ENCODE results near the gene FERMT1. TPM values are rescaled to one million over a fixed set of nuclear protein-coding genes. Genes with fewer than 3 reads are reported as not detected.

FERMT1 gene
- polyA plus RNA-seq (ENCODE audit: insufficient read length in 3 of 3) = 1 to 10 TPM; 3.5 to 3.9 (median 3.6) TPM

DNA sequence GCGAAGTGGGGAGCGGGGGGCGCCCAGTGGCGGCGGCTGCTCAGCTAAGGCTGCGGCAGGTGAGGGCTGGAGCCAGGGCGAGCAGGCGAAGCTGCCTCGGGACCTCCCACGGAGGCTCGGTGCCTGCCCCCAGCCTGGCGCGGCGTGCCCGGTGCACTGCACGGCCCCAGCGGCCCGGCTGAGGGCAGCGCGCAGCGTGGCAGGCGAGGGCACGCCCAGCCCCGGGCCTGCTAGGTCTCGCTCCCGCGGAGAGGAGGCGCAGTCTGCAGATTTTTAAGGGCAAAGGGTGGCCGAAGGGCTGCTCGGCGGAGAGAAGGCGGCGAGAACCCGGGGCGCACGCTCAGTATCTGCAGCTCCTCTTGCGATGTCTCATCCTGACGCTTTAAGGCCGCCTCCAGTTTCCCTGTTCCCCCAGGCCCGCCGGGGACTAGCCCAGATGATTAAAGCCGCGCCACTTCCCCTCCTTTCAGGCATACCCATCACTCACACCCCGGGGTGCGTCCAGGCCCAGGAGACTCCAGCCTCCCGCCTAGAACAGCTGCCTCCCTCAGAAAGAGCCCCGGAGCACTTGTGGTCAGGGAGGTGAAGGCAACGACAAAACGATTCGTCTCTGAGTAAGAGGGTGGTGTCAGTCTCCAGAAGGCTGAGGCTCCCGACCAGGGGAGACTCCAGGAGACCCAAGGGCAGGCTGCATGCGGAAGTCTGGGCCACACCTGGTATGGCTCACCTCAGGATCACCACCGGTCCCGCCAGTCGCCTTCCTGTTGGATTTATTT, at the start of gene FERMT1:
FERMT1 (minus strand) TSS at position 158 of the 776 bp plus-strand sequence. CDS start 3,476 bp downstream, outside the sequence.
- no peak for DNase-seq (ENCODE audit: low read depth in 3 of 3, low spot score in 2 of 3)

DNA sequence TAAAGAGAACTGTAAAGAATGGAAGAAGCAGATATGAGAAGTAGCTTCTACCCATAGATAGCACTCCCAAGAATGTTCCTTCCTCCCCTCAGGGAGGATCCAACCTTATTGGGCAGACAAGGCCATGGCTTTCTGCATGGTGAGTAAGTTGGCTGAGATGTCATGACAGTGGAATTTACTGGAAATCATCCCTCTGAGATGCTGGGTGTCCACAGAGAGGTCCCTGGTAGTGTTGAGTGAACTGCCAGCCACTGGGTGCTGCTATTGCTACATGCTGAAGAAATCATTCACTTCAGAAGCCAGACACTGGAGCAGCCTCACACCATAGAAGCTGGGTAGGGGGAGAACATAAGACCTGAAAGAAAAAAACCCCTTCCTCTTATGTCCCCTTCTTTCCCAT, 46.4 kb upstream of the FERMT1 start:
- DNase-seq (ENCODE audit: low read depth in 3 of 3, low spot score in 2 of 3) = no peak

DNA sequence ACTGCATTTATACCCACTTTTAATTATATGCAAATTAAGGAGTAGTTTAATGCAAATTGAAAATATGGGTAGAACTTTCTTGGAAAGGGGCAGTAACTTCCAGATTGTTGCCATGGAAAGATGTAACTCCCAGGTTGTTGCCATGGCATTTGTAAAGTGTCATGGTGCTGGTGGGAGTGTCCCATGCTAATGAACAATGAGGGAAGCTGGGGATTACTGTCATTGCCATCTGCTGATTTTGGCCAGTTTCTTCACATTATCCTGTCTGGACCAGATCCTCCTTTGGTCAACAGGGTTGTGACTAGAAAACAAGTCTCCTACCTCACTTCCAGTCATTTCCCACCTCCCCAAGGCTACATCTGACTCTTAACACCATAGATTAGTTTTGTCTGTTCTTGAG, 45.4 kb upstream of the FERMT1 start:
- DNase-seq (ENCODE audit: low read depth in 3 of 3, low spot score in 2 of 3) = no peak

DNA sequence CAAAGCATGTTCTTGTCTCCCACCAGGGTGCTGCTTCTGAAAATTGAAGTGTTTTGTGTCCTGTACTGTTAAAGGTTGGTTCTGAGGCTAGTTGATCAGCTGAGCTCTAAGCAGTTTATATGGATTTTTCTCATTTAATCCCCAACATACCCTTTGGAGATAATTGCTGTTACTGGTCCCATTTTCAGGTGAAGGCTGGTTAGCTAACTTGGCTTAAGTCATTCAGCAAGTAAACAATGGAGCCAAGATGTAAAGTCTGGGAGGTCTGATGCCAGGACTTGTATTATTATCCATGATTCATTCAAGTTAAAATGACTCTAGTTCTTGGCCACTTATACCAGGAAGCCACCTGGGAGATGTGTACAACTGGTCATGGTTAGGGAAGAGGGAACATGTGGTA, 42.5 kb upstream of the FERMT1 start:
- DNase-seq (ENCODE audit: low read depth in 3 of 3, low spot score in 2 of 3) = no peak

GRCh38 chr20:6164421-6165341, 41.9 kb upstream of the FERMT1 start:
- DNase-seq (ENCODE audit: low read depth in 3 of 3, low spot score in 2 of 3) = peak in 2 of 3 donors; percentile 31 to 33

- no peak for DNase-seq (ENCODE audit: low read depth in 3 of 3, low spot score in 2 of 3)
Observed at GRCh38 chr20:6160736-6161135, 37.9 kb upstream of the FERMT1 start.

- DNase-seq (ENCODE audit: low read depth in 3 of 3, low spot score in 2 of 3) = no peak
Observed at GRCh38 chr20:6157345-6157744, 34.5 kb upstream of the FERMT1 start.

DNA sequence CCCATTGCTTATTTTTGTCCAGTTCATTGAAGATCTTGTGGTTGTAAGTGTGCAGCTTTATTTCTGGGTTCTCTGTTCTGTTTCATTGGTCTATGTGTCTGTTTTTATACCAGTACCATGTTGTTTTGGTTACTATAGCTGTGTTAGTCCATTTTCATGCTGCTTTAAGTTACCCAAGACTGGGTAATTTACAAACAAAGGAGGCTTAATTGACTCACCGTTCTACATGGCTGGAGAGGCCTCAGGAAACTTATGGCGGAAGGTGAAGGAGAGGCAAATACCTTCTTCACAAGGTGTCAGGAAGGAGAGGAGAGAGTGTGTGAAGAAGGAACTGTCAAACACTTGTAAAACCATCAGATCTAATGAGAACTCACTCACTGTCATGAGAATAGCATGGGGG, 29.9 kb upstream of the FERMT1 start:
- no peak for DNase-seq (ENCODE audit: low read depth in 3 of 3, low spot score in 2 of 3)

DNA sequence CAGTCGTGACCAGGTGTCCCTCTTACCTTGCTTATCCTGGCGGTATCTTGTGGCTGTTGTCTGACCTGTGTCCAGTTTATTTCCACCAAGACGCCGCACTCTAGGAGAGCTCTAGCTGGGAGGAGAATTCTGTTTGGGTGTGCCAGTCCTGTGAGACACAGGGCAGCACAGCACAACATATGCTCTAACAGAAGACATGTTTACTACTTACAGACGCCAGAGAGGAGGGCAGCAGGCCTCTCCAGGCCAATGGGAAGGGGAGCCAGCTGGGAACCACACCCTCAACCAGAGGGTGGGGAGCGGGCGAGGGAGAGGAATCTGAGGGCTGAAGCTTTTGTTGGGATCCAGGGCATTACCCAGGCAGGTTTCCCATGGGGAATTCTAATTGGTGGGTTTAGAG, 25.2 kb upstream of the FERMT1 start:
- no peak for DNase-seq (ENCODE audit: low read depth in 3 of 3, low spot score in 2 of 3)

DNA sequence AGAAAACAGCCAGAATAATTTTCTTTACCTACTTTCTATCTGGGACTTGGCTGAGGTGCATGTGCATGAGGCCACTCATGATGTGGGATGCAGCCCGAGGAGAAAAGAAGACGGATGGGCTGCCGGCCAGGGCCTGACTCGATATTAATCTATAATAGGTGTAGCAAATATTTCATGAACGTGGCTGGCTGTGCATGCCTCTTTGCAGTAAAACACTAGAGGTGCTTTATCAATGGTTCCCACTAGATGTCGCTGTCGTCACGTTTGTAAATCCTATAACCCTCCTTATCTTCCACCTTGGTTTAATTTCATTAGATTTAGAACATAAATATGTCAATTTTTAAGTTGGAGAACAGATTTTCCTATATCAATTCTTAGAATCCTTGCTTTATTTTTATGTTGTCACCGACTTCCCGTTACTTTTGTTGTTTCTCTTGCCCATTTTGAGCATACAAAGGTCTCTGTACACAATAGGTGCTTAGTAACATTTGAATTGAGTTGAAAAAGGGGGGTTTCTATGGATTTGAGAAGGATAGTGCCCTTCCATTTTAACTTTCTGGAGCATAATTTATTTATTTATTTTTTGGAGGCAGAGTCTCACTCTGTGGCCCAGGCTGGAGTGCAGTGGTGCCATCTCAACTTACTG, 19.6 kb upstream of the FERMT1 start:
- no peak for DNase-seq (ENCODE audit: low read depth in 3 of 3, low spot score in 2 of 3)

DNA sequence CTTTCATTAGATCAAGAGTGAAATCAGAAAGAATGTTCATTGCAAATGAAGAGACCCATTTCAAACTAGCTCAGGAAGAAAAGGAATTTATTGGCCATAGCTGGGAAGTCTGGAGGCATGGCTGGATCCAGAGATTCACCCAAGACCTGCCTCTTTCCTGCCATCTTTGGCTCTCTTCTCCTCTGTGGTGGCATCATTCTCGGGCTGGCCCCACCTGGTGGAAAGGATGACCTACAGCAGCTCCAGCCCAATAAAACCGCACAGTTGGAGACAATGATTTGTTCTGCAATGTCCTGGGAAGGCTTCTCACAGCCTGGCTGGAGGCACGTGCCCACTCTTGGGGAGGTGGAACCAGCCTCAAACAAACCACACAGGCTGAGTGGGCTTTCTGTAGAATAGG, 18.1 kb upstream of the FERMT1 start:
- no peak for DNase-seq (ENCODE audit: low read depth in 3 of 3, low spot score in 2 of 3)

- no peak for DNase-seq (ENCODE audit: low read depth in 3 of 3, low spot score in 2 of 3)
Observed at GRCh38 chr20:6135347-6135746, 12.5 kb upstream of the FERMT1 start.

GRCh38 chr20:6134592-6134991, 11.8 kb upstream of the FERMT1 start:
- DNase-seq (ENCODE audit: low read depth in 3 of 3, low spot score in 2 of 3) = no peak

DNA sequence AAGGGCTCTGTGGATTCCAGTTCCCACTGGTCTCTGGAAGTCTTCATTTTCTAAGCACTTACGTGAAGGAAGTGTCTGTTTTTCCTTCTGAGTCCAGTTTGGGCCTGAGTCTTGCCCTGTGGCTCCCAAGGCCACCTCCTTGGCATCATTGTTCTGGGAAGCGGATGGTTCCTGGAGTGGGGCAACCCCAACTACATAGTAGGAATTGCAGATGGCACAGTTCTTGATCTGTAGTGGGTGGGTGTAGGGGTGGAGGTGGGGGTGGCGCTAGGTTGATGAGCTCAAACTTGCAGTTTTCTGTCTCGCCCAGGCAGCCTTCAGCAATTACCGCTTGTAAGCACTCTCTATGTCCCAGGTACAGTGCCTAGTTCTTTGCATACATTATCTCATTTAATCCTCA, 7.2 kb upstream of the FERMT1 start:
- no peak for DNase-seq (ENCODE audit: low read depth in 3 of 3, low spot score in 2 of 3)

- no peak for DNase-seq (ENCODE audit: low read depth in 3 of 3, low spot score in 2 of 3)
Observed at GRCh38 chr20:6127825-6128224, 5.0 kb upstream of the FERMT1 start.

DNA sequence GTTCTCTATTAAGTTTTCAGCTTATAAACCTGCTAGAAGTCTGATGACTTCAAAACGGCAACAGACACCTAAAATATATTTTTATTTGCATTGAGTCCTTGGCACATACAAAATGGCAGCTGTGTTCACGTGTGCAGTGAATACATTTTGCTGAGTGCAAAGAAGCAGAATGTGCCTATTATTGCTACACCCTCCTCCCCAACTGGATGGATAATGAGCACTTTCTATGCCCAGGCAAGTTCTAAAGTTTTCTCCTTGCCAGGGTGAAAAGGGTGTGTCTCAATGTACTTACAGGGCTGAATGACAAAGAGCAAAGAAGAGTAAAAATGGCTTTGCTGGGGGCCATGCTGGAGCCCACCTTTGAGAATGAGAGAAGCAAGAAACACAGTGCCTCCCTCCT, 4.0 kb upstream of the FERMT1 start:
- no peak for DNase-seq (ENCODE audit: low read depth in 3 of 3, low spot score in 2 of 3)

- no peak for DNase-seq (ENCODE audit: low read depth in 3 of 3, low spot score in 2 of 3)
Observed at GRCh38 chr20:6123649-6124014, 802 bp upstream of the FERMT1 start.

GRCh38 chr20:6122111-6122872, 538 bp downstream of the FERMT1 start:
- DNase-seq (ENCODE audit: low read depth in 3 of 3, low spot score in 2 of 3) = no peak

GRCh38 chr20:6121504-6121903, 1.3 kb downstream of the FERMT1 start:
- DNase-seq (ENCODE audit: low read depth in 3 of 3, low spot score in 2 of 3) = no peak

DNA sequence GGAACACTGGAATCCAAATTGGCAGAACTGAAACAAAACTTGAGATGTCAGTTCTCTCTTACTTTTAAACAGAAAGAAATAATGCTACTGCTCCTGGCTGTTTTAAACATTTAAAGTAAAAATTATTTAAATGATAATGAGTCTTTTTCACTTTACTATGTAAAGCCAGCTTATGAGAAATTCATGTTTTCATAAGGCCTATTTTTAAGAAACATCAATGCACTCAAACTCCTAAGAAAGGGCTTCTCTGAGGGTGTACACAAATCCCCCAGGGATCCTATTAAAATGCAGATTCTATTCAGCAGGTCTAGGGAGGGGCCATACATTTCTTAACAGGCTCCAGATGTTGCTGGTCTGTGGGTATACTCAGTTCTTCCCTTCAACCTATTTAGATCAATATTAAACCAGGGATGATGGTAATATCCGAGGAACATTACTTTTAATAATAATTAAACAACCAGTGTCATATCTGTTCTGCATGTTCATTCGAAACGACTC, 2.3 kb downstream of the FERMT1 start:
- no peak for DNase-seq (ENCODE audit: low read depth in 3 of 3, low spot score in 2 of 3)

Data from right renal cortex interstitium (tissue), 3 donors.